GM12872 (cell line): ENCODE data around the gene TMTC3.

ENCODE experiments used
- TF ChIP-seq, protein P1 (sequence below): IDR thresholded peaks from 3 replicates; pipeline ENCODE4 v1.5.1; 2011; ENCODE audit warnings: low read depth, mild to moderate bottlenecking, low read length, moderate library complexity; ENCODE audit not compliant: insufficient read depth

The TMTC3 gene

GRCh38 chr12:88172844-88173407 lies 30.8 kb downstream of the TMTC3 start:
- TF ChIP-seq, protein P1, sequence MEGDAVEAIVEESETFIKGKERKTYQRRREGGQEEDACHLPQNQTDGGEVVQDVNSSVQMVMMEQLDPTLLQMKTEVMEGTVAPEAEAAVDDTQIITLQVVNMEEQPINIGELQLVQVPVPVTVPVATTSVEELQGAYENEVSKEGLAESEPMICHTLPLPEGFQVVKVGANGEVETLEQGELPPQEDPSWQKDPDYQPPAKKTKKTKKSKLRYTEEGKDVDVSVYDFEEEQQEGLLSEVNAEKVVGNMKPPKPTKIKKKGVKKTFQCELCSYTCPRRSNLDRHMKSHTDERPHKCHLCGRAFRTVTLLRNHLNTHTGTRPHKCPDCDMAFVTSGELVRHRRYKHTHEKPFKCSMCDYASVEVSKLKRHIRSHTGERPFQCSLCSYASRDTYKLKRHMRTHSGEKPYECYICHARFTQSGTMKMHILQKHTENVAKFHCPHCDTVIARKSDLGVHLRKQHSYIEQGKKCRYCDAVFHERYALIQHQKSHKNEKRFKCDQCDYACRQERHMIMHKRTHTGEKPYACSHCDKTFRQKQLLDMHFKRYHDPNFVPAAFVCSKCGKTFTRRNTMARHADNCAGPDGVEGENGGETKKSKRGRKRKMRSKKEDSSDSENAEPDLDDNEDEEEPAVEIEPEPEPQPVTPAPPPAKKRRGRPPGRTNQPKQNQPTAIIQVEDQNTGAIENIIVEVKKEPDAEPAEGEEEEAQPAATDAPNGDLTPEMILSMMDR = no peak

- TF ChIP-seq, protein P1 = no peak
These were observed 33.4 kb downstream of the TMTC3 start for GRCh38 chr12:88175544-88175943.

DNA sequence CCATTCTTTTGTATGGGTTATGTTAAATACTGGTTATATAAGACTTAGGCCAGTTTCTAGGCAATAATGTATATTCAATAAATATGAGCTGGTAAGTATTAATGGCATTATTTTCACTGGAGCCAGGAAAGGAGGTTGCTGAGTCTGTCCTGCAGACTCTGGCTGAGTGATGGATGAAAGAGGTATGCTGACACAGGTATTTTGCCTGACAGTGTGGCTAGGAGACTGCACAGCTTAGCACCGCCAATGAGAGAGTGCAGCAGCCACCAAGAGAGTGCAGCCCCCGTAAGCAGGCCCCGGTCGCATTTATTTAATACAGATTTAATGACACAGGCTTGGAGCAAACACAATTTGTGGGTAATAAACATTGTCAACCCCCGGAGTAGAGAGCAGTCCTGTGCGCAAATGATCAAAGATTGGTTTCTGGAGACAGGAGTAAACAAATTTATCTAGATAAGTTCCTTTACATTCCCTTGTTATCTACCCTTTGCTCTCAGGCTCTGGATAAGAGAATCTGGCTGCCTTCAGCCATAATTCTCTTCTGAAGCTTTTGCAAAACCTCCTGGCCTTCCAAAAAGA lies 37.4 kb downstream of the TMTC3 start:
- TF ChIP-seq, protein P1 = no peak

DNA sequence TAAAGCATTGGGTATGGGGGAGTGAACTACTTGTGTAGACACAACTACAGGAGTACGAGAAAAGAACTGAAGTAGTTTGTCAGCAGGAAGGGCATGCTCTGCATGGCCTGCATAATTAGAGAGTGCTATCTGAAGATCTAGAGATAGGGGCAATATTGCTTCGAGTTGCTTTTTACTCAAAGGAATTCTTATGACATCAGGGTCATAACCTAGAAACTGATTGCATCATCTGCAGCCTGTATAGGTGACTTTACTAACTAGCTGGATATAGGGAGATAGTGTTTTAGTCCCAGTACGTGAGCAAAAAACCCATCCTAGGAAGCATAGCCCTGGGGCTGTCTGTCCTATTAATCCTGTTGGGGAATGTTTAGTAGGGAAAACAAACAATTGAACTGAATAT lies 39.8 kb downstream of the TMTC3 start:
- TF ChIP-seq, protein P1 = no peak

DNA sequence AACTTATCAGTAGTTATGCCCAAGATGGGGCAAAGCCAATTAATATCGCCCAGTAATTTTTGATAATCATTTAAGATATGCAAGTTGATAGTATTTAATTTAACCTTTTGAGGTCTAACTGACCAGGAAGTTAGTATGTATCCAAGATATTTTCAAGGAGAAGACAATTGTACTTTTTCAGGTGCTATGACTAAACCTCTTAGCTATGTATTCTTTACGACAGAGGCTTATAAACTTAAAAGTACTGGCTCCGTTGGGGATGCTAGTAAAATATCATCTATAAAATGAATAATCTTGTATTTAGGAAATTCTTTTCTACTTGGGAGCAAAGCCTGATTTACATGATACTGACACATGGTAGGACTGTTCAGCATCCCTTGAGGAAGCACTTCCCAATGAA lies 40.3 kb downstream of the TMTC3 start:
- TF ChIP-seq, protein P1 = no peak

DNA sequence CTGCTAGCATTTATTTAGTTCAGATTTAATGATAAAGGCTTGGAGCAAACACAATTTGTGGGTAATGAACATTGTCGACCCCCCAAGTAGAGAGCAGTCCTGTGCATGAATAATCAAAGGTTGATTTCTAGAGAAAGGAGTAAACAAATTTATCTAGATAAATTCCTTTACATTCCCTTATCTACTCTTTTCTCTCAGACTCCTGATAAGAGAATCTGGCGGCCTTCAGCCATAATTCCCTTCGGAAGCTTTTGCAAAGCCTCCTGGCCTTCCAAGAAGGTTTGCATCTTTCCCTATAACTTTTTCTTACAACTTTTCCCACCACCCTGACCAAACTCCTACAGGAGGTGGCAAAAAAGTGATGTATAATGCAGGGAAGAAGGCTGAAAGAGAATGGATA lies 42.1 kb downstream of the TMTC3 start:
- TF ChIP-seq, protein P1 = no peak

- TF ChIP-seq, protein P1 = no peak
These were observed 43.2 kb downstream of the TMTC3 start for GRCh38 chr12:88185279-88185678.
